ENCODE data around the gene NOD2.

Gene NOD2

GRCh38 chr16:50690177-50690576 is 3.2 kb upstream of the NOD2 start:
- no peak for DNase-seq (ENCODE audit: low read depth in 3 of 3, low spot score in 1 of 3)

GRCh38 chr16:50692644-50692998 is 785 bp upstream of the NOD2 start:
- DNase-seq (ENCODE audit: low read depth in 3 of 3, low spot score in 1 of 3) = no peak

- no peak for DNase-seq (ENCODE audit: low read depth in 3 of 3, low spot score in 1 of 3)
Measured at GRCh38 chr16:50694206-50694605, 800 bp downstream of the NOD2 start.

GRCh38 chr16:50695017-50696000 is 1.9 kb downstream of the NOD2 start:
- no peak for DNase-seq (ENCODE audit: low read depth in 3 of 3, low spot score in 1 of 3)

- DNase-seq (ENCODE audit: low read depth in 3 of 3, low spot score in 1 of 3) = no peak
Measured at GRCh38 chr16:50696126-50696525, 2.7 kb downstream of the NOD2 start.

- DNase-seq (ENCODE audit: low read depth in 3 of 3, low spot score in 1 of 3) = peak in 1 of 3 donors; percentile 25
Measured at GRCh38 chr16:50696575-50697420, 3.4 kb downstream of the NOD2 start.

GRCh38 chr16:50697421-50697715 is 4.0 kb downstream of the NOD2 start:
- no peak for DNase-seq (ENCODE audit: low read depth in 3 of 3, low spot score in 1 of 3)

- DNase-seq (ENCODE audit: low read depth in 3 of 3, low spot score in 1 of 3) = no peak
Measured at GRCh38 chr16:50697881-50698767, 4.7 kb downstream of the NOD2 start.

- no peak for DNase-seq (ENCODE audit: low read depth in 3 of 3, low spot score in 1 of 3)
Measured at GRCh38 chr16:50699326-50700159, 6.1 kb downstream of the NOD2 start.

- DNase-seq (ENCODE audit: low read depth in 3 of 3, low spot score in 1 of 3) = no peak
Measured at GRCh38 chr16:50702725-50703124, 9.3 kb downstream of the NOD2 start.

- no peak for DNase-seq (ENCODE audit: low read depth in 3 of 3, low spot score in 1 of 3)
Measured at GRCh38 chr16:50704245-50704644, 10.8 kb downstream of the NOD2 start.

- DNase-seq (ENCODE audit: low read depth in 3 of 3, low spot score in 1 of 3) = no peak
Measured at GRCh38 chr16:50705436-50706110, 12.2 kb downstream of the NOD2 start.

- no peak for DNase-seq (ENCODE audit: low read depth in 3 of 3, low spot score in 1 of 3)
Measured at GRCh38 chr16:50706250-50706649, 12.8 kb downstream of the NOD2 start.

GRCh38 chr16:50708373-50709060 is 15.1 kb downstream of the NOD2 start:
- DNase-seq (ENCODE audit: low read depth in 3 of 3, low spot score in 1 of 3) = no peak

- no peak for DNase-seq (ENCODE audit: low read depth in 3 of 3, low spot score in 1 of 3)
Measured at GRCh38 chr16:50709061-50709684, 15.8 kb downstream of the NOD2 start.

- no peak for DNase-seq (ENCODE audit: low read depth in 3 of 3, low spot score in 1 of 3)
Measured at GRCh38 chr16:50709980-50710379, 16.6 kb downstream of the NOD2 start.

GRCh38 chr16:50711040-50711439 is 17.6 kb downstream of the NOD2 start:
- DNase-seq (ENCODE audit: low read depth in 3 of 3, low spot score in 1 of 3) = no peak

GRCh38 chr16:50711862-50712559 is 18.6 kb downstream of the NOD2 start:
- DNase-seq (ENCODE audit: low read depth in 3 of 3, low spot score in 1 of 3) = no peak
